H1 (cell line): ENCODE measurements around the gene HYAL1. TPM values are rescaled to one million over a fixed set of nuclear protein-coding genes. Genes with fewer than 3 reads are reported as not detected.

Experiments used
- CTCF ChIA-PET: fragments of 300-600 bp; sonication (Branson Sonifier 250); formaldehyde crosslinking; loops from one replicate; lab custom pipeline; 2021; ENCODE audit not compliant: partially characterized antibody; lab: Charles Lee
- POLR2A ChIA-PET: fragments of 300-600 bp; sonication (Branson Sonifier 250); formaldehyde crosslinking; loops from one replicate; lab custom pipeline; 2021; ENCODE audit warnings: inconsistent platforms; ENCODE audit not compliant: partially characterized antibody; lab: Charles Lee
- DNase-seq, 2 experiments: peaks; one replicate each; pipeline versions ENCODE4 v3.0.0 to v3.0.0-alpha.2; 2010 to 2022; ENCODE audit warnings: low spot score in 2 of 2, low read depth in 1 of 2, mixed read lengths in 1 of 2
- FAIRE-seq: peaks from 2 replicates; lab custom pipeline; 2011; peaks lifted over from hg19 to GRCh38; lab: Jason Lieb, UNC
- H2AFZ ChIP-seq: 2 replicates; pipeline ENCODE4 v1.8.1; 2012; ENCODE audit warnings: low read length, inconsistent platforms
- H2AK5ac ChIP-seq: 2 replicates; pipeline ENCODE4 v1.6.1; 2013; ENCODE audit warnings: low read depth, low read length
- H2BK120ac ChIP-seq: replicated peaks from 2 replicates; pipeline ENCODE3; 2013; ENCODE audit warnings: low read depth, low read length, inconsistent platforms
- H2BK12ac ChIP-seq: 2 replicates; pipeline ENCODE4 v1.6.1; 2013; ENCODE audit warnings: low read depth, low read length
- H2BK15ac ChIP-seq: 2 replicates; pipeline ENCODE4 v1.6.1; 2013; ENCODE audit warnings: low read length
- H2BK20ac ChIP-seq: 2 replicates; pipeline ENCODE4 v1.6.1; 2013; ENCODE audit warnings: low read length
- H2BK5ac ChIP-seq: 2 replicates; pipeline ENCODE4 v1.6.1; 2013; ENCODE audit warnings: low read depth, low read length
- H3K14ac ChIP-seq: 2 replicates; pipeline ENCODE4 v1.6.1; 2013; ENCODE audit warnings: inconsistent platforms; ENCODE audit not compliant: insufficient read length
- H3K18ac ChIP-seq: 2 replicates; pipeline ENCODE4 v1.6.1; 2013; ENCODE audit warnings: low read length; ENCODE audit errors: extremely low read depth
- H3K23ac ChIP-seq: 2 replicates; pipeline ENCODE4 v1.6.1; 2013; ENCODE audit warnings: inconsistent platforms; ENCODE audit not compliant: insufficient read length
- H3K23me2 ChIP-seq: 2 replicates; pipeline ENCODE4 v1.6.1; 2013; ENCODE audit warnings: low read depth, low read length
- H3K27ac ChIP-seq: 2 replicates; pipeline ENCODE4 v1.6.1; 2011; ENCODE audit warnings: low read depth, low read length, inconsistent platforms
- H3K27me3 ChIP-seq, 4 experiments: replicated peaks in 1 of 4; 1 replicate in 1 of 4; 2 replicates in 3 of 4; pipeline versions ENCODE4 v1.6.1 to v1.8.1; 2011 to 2013; ENCODE audit warnings: low read length in 3 of 4, mild to moderate bottlenecking in 3 of 4, inconsistent platforms in 2 of 4, mixed read lengths in 2 of 4, moderate library complexity in 1 of 4; ENCODE audit not compliant: control insufficient read depth in 3 of 4, insufficient read depth in 3 of 4; ENCODE audit errors: extremely low read depth in 1 of 4
- H3K36me3 ChIP-seq, 4 experiments: 2 replicates each; pipeline versions ENCODE4 v1.6.1 to v1.8.1; 2011 to 2013; ENCODE audit warnings: mild to moderate bottlenecking in 4 of 4, low read length in 3 of 4, moderate library complexity in 2 of 4, control low read depth in 1 of 4, inconsistent platforms in 1 of 4; ENCODE audit not compliant: insufficient read depth in 4 of 4, control insufficient read depth in 2 of 4
- H3K4ac ChIP-seq: replicated peaks from 2 replicates; pipeline ENCODE3; 2013; ENCODE audit warnings: low read length, low read depth, mixed read lengths, inconsistent platforms; ENCODE audit not compliant: insufficient read length
- H3K4me1 ChIP-seq, 4 experiments: replicated peaks in 1 of 4; 1 replicate in 1 of 4; 2 replicates in 3 of 4; pipeline versions ENCODE4 v1.6.1 to v1.8.1; 2011 to 2013; ENCODE audit warnings: low read length in 3 of 4, inconsistent platforms in 2 of 4, mixed read lengths in 1 of 4; ENCODE audit not compliant: insufficient read depth in 4 of 4, control insufficient read depth in 3 of 4
- H3K4me2 ChIP-seq, 2 experiments: 2 replicates each; pipeline versions ENCODE4 v1.6.1 to v1.8.1; 2011 to 2013; ENCODE audit warnings: low read depth in 2 of 2, low read length in 2 of 2, control low read depth in 1 of 2, inconsistent platforms in 1 of 2, mild to moderate bottlenecking in 1 of 2; ENCODE audit not compliant: insufficient read depth in 1 of 2
- H3K4me3 ChIP-seq, 4 experiments: fragments of 200-600, 300-600 bp in 1 of 4; sonication (generic), shearing (Covaris generic), sonication (Bioruptor Twin) in 1 of 4; 2 replicates each; pipeline versions ENCODE4 v1.5.1 to v1.8.1; 2011 to 2016; ENCODE audit warnings: low read length in 4 of 4, low read depth in 3 of 4, control low read depth in 2 of 4, inconsistent platforms in 2 of 4, mild to moderate bottlenecking in 2 of 4, mixed read lengths in 1 of 4, moderate library complexity in 1 of 4; ENCODE audit not compliant: insufficient read depth in 2 of 4; ENCODE audit errors: extremely low read depth in 1 of 4
- H3K56ac ChIP-seq: replicated peaks from 2 replicates; pipeline ENCODE3; 2013; ENCODE audit warnings: low read depth, mild to moderate bottlenecking, mixed read lengths, low read length, inconsistent platforms; ENCODE audit not compliant: insufficient read length
- H3K79me1 ChIP-seq: 2 replicates; pipeline ENCODE4 v1.6.1; 2013; ENCODE audit warnings: low read depth, low read length, control low read depth
- H3K79me2 ChIP-seq, 2 experiments: 2 replicates each; pipeline versions ENCODE4 v1.6.1 to v1.8.1; 2012 to 2013; ENCODE audit warnings: low read length in 2 of 2, mild to moderate bottlenecking in 2 of 2, inconsistent platforms in 1 of 2; ENCODE audit not compliant: insufficient read depth in 2 of 2, control insufficient read depth in 1 of 2
- H3K9ac ChIP-seq, 4 experiments: replicated peaks in 1 of 4; 1 replicate in 1 of 4; 2 replicates in 3 of 4; pipeline versions ENCODE4 v1.6.1 to v1.8.1; 2011 to 2013; ENCODE audit warnings: low read depth in 3 of 4, low read length in 3 of 4, control low read depth in 2 of 4, mild to moderate bottlenecking in 2 of 4, moderate library complexity in 2 of 4, inconsistent platforms in 1 of 4; ENCODE audit errors: extremely low read depth in 1 of 4
- H3K9me3 ChIP-seq, 2 experiments: 2 replicates each; pipeline versions ENCODE4 v1.6.1 to v1.8.1; 2012 to 2013; ENCODE audit warnings: mild to moderate bottlenecking in 2 of 2, moderate library complexity in 2 of 2, control low read depth in 1 of 2, inconsistent platforms in 1 of 2, low read depth in 1 of 2, low read length in 1 of 2, mixed read lengths in 1 of 2; ENCODE audit not compliant: insufficient read depth in 2 of 2
- H4K20me1 ChIP-seq, 2 experiments: replicated peaks in 1 of 2; 2 replicates each; pipeline versions ENCODE3 to v1.8.1; 2011 to 2013; ENCODE audit warnings: inconsistent platforms in 2 of 2, low read length in 2 of 2, mild to moderate bottlenecking in 1 of 2; ENCODE audit not compliant: insufficient read depth in 2 of 2, control insufficient read depth in 1 of 2
- H4K5ac ChIP-seq: 2 replicates; pipeline ENCODE4 v1.6.1; 2013; ENCODE audit warnings: low read length, low read depth, mixed read lengths, inconsistent platforms; ENCODE audit not compliant: insufficient read length
- H4K8ac ChIP-seq: 2 replicates; pipeline ENCODE4 v1.8.0; 2013; ENCODE audit warnings: mild to moderate bottlenecking, moderate library complexity, low read length, inconsistent platforms; ENCODE audit not compliant: insufficient read depth; ENCODE audit errors: extremely low read depth
- H4K91ac ChIP-seq: replicated peaks from 2 replicates; pipeline ENCODE3; 2013; ENCODE audit warnings: low read length, mixed read lengths, inconsistent platforms; ENCODE audit not compliant: insufficient read length
- ASH2L ChIP-seq: fragments of 200-600, 300-600 bp; sonication (generic); IDR thresholded peaks from one replicate; pipeline ENCODE4 v1.7.1; 2017; ENCODE audit warnings: low read length
- CHD1 ChIP-seq: IDR thresholded peaks from 2 replicates; pipeline ENCODE4 v1.6.1; 2012; ENCODE audit warnings: low read depth, low read length, improper control_type of control experiment
- RBBP5 ChIP-seq: IDR thresholded peaks from 2 replicates; pipeline ENCODE4 v1.7.1; 2012; ENCODE audit warnings: low read depth, mild to moderate bottlenecking, inconsistent platforms, low read length, moderate library complexity, borderline replicate concordance
- WGBS, 2 experiments: shearing (Covaris generic) in 1 of 2; methylation state at CpG; one replicate each; pipeline versions ENCODE4 v1.1.6 to v1.1.7; 2013 to 2015; ENCODE audit warnings: low lambda C conversion rate in 2 of 2, mixed read lengths in 2 of 2, inconsistent platforms in 1 of 2, low coverage in 1 of 2, missing lambda C conversion rate in 1 of 2; ENCODE audit not compliant: insufficient replicate concordance in 2 of 2, insufficient coverage in 1 of 2, insufficient read length in 1 of 2; ENCODE audit errors: extremely low coverage in 1 of 2, missing lambda C conversion rate in 1 of 2; 5-methylcytosine and 5-hydroxymethylcytosine counted together
- polyA plus RNA-seq, 7 experiments: library from polyadenylated mRNA; depleted of rRNA in 3 of 7; stranded (reverse) in 5 of 7; unstranded in 2 of 7; fragments of >200 nt in 5 of 7; fragments of 200-250 nt in 2 of 7; gene quantifications; 1 replicate in 5 of 7; 2 replicates in 1 of 7; 4 replicates in 1 of 7; pipeline versions ENCODE4 v1.2.1 to v1.2.3, GENCODE V29; 2011 to 2013; ENCODE audit warnings: missing spikeins in 2 of 7, mixed read lengths in 2 of 7
- total RNA-seq: library from RNA; stranded (reverse); fragmentation: NEBNext Ultra II Directional; extraction: Animal tissue kit (Norgen Biotek cat#: 25700); gene quantifications from 2 replicates; pipeline ENCODE4 v1.2.1, GENCODE V29; 2021
- TF ChIP-seq, protein P1 (sequence below), 3 experiments: IDR thresholded peaks; 1 replicate in 2 of 3; 2 replicates in 1 of 3; pipeline versions ENCODE4 v1.5.1 to v1.6.1; 2011; ENCODE audit warnings: low read length in 3 of 3, mild to moderate bottlenecking in 3 of 3, inconsistent platforms in 2 of 3, low read depth in 1 of 3, moderate library complexity in 1 of 3; ENCODE audit not compliant: insufficient read depth in 1 of 3; ENCODE audit errors: control extremely low read depth in 1 of 3

The HYAL1 gene
- total and polyA plus RNA-seq, 2 of the 8 experiments (the other 6 are each of a cell fraction or from before 2014, with no cell fraction given) = 2.0 to 5.4 TPM

GRCh38 chr3:50258979-50259378, 44.4 kb downstream of the HYAL1 start:
- no peak overlapping the region for H3K4ac ChIP-seq
- H4K5ac ChIP-seq = no peak overlapping the region
- H3K27ac ChIP-seq = no peak overlapping the region
- H2AFZ ChIP-seq = no peak overlapping the region
- H3K56ac ChIP-seq = no peak overlapping the region
- CTCF ChIA-PET = interaction anchor here (0.6 to 53.5 kb wide), 12 partner anchors 10 to 921 kb away, joined by 3 to 2149 read pairs (median 8); partner anchors contain the start of genes GNAI2, GNAT1, IFRD2 and LSMEM2
- H2BK15ac ChIP-seq = no peak overlapping the region
- H3K36me3 ChIP-seq = peaks cover 15 to 26% (median 20%) of the 10 kb centered on the region in 4 experiments; a peak in 7 of 8 replicates
- no peak overlapping the region for H3K9ac ChIP-seq
- peaks cover 2 to 7% of the 10 kb centered on the region in 2 experiments for H4K20me1 ChIP-seq
- TF ChIP-seq, protein P1, sequence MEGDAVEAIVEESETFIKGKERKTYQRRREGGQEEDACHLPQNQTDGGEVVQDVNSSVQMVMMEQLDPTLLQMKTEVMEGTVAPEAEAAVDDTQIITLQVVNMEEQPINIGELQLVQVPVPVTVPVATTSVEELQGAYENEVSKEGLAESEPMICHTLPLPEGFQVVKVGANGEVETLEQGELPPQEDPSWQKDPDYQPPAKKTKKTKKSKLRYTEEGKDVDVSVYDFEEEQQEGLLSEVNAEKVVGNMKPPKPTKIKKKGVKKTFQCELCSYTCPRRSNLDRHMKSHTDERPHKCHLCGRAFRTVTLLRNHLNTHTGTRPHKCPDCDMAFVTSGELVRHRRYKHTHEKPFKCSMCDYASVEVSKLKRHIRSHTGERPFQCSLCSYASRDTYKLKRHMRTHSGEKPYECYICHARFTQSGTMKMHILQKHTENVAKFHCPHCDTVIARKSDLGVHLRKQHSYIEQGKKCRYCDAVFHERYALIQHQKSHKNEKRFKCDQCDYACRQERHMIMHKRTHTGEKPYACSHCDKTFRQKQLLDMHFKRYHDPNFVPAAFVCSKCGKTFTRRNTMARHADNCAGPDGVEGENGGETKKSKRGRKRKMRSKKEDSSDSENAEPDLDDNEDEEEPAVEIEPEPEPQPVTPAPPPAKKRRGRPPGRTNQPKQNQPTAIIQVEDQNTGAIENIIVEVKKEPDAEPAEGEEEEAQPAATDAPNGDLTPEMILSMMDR (IDR thresholded peaks at IDR 0.05; ENCODE audit: control extremely low read depth in 1 of 3, insufficient read depth in 1 of 3, low read depth in 1 of 3, low read length in 3 of 3) = peak in 1 of 3 experiments; percentile 18; a peak in 1 of 4 replicates
- no peak for TF ChIP-seq CHD1
- no peak for TF ChIP-seq ASH2L
- TF ChIP-seq RBBP5 = no peak
- H3K79me2 ChIP-seq = no peaks in the 10 kb centered on the region
- H4K91ac ChIP-seq = no peak overlapping the region
- no peak overlapping the region for H3K4me2 ChIP-seq
- H3K23me2 ChIP-seq = no peaks in the 10 kb centered on the region
- no peak overlapping the region for H2BK120ac ChIP-seq
- no peak overlapping the region for H2AK5ac ChIP-seq
- no peak overlapping the region for H3K18ac ChIP-seq
- H3K4me1 ChIP-seq = peaks cover 0 to 18% (median 14%) of the 10 kb centered on the region in 4 experiments; a peak in 6 of 7 replicates
- no peak overlapping the region for H2BK20ac ChIP-seq
- DNase-seq = no peak
- POLR2A ChIA-PET = interaction anchor here (0.6 to 4.3 kb wide), 16 partner anchors 9 to 64 kb away, joined by 3 to 35 read pairs (median 5); partner anchors contain the start of genes GNAI2, HYAL2, LSMEM2 and SEMA3B
- H3K79me1 ChIP-seq = peaks cover 4% of the 10 kb centered on the region; the same call in 1 of the 2 replicates
- no peak for FAIRE-seq
- no peaks in the 10 kb centered on the region for H3K9me3 ChIP-seq
- H4K8ac ChIP-seq = no peak overlapping the region
- no peaks in the 10 kb centered on the region for H3K27me3 ChIP-seq
- H3K4me3 ChIP-seq = no peak overlapping the region
- H3K23ac ChIP-seq = no peak overlapping the region
- no peak overlapping the region for H2BK5ac ChIP-seq
- WGBS, 2 experiments = 94% methylated on average over 16 of the region's 16 CpGs; no CpG with 5 or more reads in 1 of the 2 experiments
- H3K14ac ChIP-seq = no peak overlapping the region
- no peak overlapping the region for H2BK12ac ChIP-seq
